K562 (cell line): ENCODE data around the gene C1orf56. TPM values are rescaled to one million over a fixed set of nuclear protein-coding genes. Genes with fewer than 3 reads are reported as not detected.

Source experiments
- ATAC-seq: fragments of 200-7000 bp; cut with Tn5 transposase; 3 replicates; pipeline ENCODE4 v1.9.1; 2020; ENCODE audit warnings: moderate library complexity
- BruUV-seq: library from RNA; stranded (reverse); fragments of 400-500 nt; replicated peaks from 2 replicates; lab custom pipeline; 2021; lab: Mats Ljungman, UMichigan
- CTCF ChIA-PET: fragments of 300-600 bp; formaldehyde crosslinking; extraction: SDS; loops from one replicate; lab custom pipeline; 2021; ENCODE audit warnings: low intra/inter-chr PET ratio; lab: Yijun Ruan, JAX
- POLR2A ChIA-PET: fragments of 300-600, 350-650 bp; sonication (Branson Sonifier 250); formaldehyde crosslinking; extraction: SDS; loops from one replicate; lab custom pipeline; 2021; ENCODE audit warnings: antibody characterized with exemption, inconsistent platforms; lab: Yijun Ruan, JAX
- DNase-seq, 4 experiments: peaks; one replicate each; pipeline versions ENCODE4 v3.0.0 to v3.0.0-alpha.2; 2011 to 2018; ENCODE audit warnings: low spot score in 3 of 4, mixed read lengths in 3 of 4; ENCODE audit errors: extremely low read depth in 1 of 4
- FAIRE-seq: peaks from 2 replicates; lab custom pipeline; 2011; peaks lifted over from hg19 to GRCh38; lab: Jason Lieb, UNC
- H2AFZ ChIP-seq: 2 replicates; pipeline ENCODE4 v1.6.0; 2011; ENCODE audit warnings: low read depth, low read length, control low read depth, inconsistent platforms
- H3K27ac ChIP-seq: fragments of 200-600 bp; 3 replicates; pipeline ENCODE4 v1.8.0; 2011; ENCODE audit warnings: low read depth, mild to moderate bottlenecking, control low read depth, inconsistent platforms, low read length, moderate library complexity, mixed read lengths; ENCODE audit errors: extremely low read depth
- H3K27me3 ChIP-seq, 2 experiments: fragments of 300-600 bp in 1 of 2; 2 replicates in 1 of 2; 3 replicates in 1 of 2; pipeline versions ENCODE4 v1.6.0 to v1.8.0; 2011; ENCODE audit warnings: inconsistent platforms in 2 of 2, low read length in 2 of 2, mild to moderate bottlenecking in 1 of 2, mixed read lengths in 1 of 2, moderate library complexity in 1 of 2; ENCODE audit not compliant: control insufficient read depth in 2 of 2, insufficient read depth in 2 of 2
- H3K36me3 ChIP-seq: fragments of 300-600 bp; 3 replicates; pipeline ENCODE4 v1.8.0; 2011; ENCODE audit warnings: mild to moderate bottlenecking, low read length, inconsistent platforms; ENCODE audit not compliant: control insufficient read depth, insufficient read depth
- H3K4me1 ChIP-seq, 2 experiments: fragments of 200-600 bp in 1 of 2; replicated peaks in 1 of 2; 2 replicates in 1 of 2; 3 replicates in 1 of 2; pipeline versions ENCODE4 v1.5.1 to v1.8.0; 2011; ENCODE audit warnings: inconsistent platforms in 2 of 2, low read length in 2 of 2, mild to moderate bottlenecking in 1 of 2, mixed read lengths in 1 of 2, moderate library complexity in 1 of 2; ENCODE audit not compliant: control insufficient read depth in 2 of 2, insufficient read depth in 2 of 2
- H3K4me2 ChIP-seq: 2 replicates; pipeline ENCODE4 v1.6.1; 2011; ENCODE audit warnings: low read length, control low read depth, inconsistent platforms, mixed read lengths; ENCODE audit not compliant: insufficient read depth
- H3K4me3 ChIP-seq: fragments of 200-600 bp; sonication (generic), shearing (Covaris generic); 2 replicates; pipeline ENCODE4 v1.5.1; 2016; ENCODE audit warnings: control low read depth, inconsistent platforms
- H3K79me2 ChIP-seq: fragments of 200-600 bp; 3 replicates; pipeline ENCODE4 v1.8.0; 2011; ENCODE audit warnings: low read length, inconsistent platforms; ENCODE audit not compliant: control insufficient read depth, insufficient read depth
- H3K9ac ChIP-seq, 2 experiments: 2 replicates each; pipeline versions ENCODE4 v1.6.0 to v1.6.1; 2011; ENCODE audit warnings: low read depth in 2 of 2, low read length in 2 of 2, control low read depth in 1 of 2, inconsistent platforms in 1 of 2, mild to moderate bottlenecking in 1 of 2, mixed read lengths in 1 of 2; ENCODE audit not compliant: insufficient read depth in 1 of 2
- H3K9me1 ChIP-seq: one replicate; pipeline ENCODE4 v1.6.0; 2011; ENCODE audit warnings: inconsistent platforms, mild to moderate bottlenecking, low read length, moderate library complexity; ENCODE audit not compliant: control insufficient read depth, insufficient read depth
- H3K9me3 ChIP-seq: replicated peaks from 2 replicates; pipeline ENCODE4 v1.5.1; 2011; ENCODE audit warnings: low read depth, low read length, inconsistent platforms; ENCODE audit not compliant: control insufficient read depth, insufficient read depth
- H4K20me1 ChIP-seq: replicated peaks from 2 replicates; pipeline ENCODE4 v1.6.1; 2011; ENCODE audit warnings: low read length, inconsistent platforms, mixed read lengths; ENCODE audit not compliant: control insufficient read depth, insufficient read depth
- FOXK1 ChIP-seq: sonication (generic); formaldehyde crosslinking; IDR thresholded peaks from 2 replicates; pipeline ENCODE4 v1.8.0; 2022; ENCODE audit warnings: missing genetic modification reagents, mild to moderate bottlenecking, borderline replicate concordance
- HDAC2 ChIP-seq: fragments of 450-650 bp; IDR thresholded peaks from 2 replicates; pipeline ENCODE4 v1.6.1; 2016; ENCODE audit warnings: mild to moderate bottlenecking
- KAT7 ChIP-seq: sonication (generic); formaldehyde crosslinking; IDR thresholded peaks from 2 replicates; pipeline ENCODE4 v1.8.0; 2022; ENCODE audit warnings: missing genetic modification reagents, mild to moderate bottlenecking, borderline replicate concordance
- MAZ ChIP-seq, 2 experiments: fragments of 450-650 bp in 1 of 2; sonication (generic) in 1 of 2; formaldehyde crosslinking; IDR thresholded peaks in 1 of 2; conservative IDR thresholded peaks in 1 of 2; 2 replicates each; pipeline versions ENCODE4 v1.4.0 to v1.5.0; 2020; ENCODE audit warnings: mild to moderate bottlenecking in 1 of 2, missing genetic modification reagents in 1 of 2
- WGBS: fragments of 100-300 bp; shearing (Covaris generic); methylation state at CpG from one replicate; pipeline ENCODE4 v1.1.6; 2016; ENCODE audit warnings: low coverage, mixed read lengths; ENCODE audit not compliant: insufficient coverage; ENCODE audit errors: missing lambda C conversion rate; 5-methylcytosine and 5-hydroxymethylcytosine counted together
- in situ Hi-C: fragments of 300-500 bp; cut with MboI; formaldehyde crosslinking; loops from 4 replicates; pipeline ENCODE4 v1.15.0; 2018; ENCODE audit warnings: inconsistent platforms, mixed read lengths
- intact Hi-C: fragments of 100-400 bp; cut with micrococcal nuclease; formaldehyde crosslinking; loops from 2 replicates; pipeline ENCODE4 v1.14.2; 2022
- polyA plus RNA-seq, 8 experiments: library from polyadenylated mRNA; depleted of rRNA in 4 of 8; stranded (reverse) in 5 of 8; unstranded in 3 of 8; fragments of >200 nt; fragmentation: Nextera tagmentation in 2 of 8; fragmentation: Illumina TruSeq in 1 of 8; extraction: Ambion mirVana in 2 of 8; extraction: Trizol in 1 of 8; gene quantifications; 2 replicates each; pipeline versions ENCODE4 v1.2.1 to v1.2.3, GENCODE V29; 2011 to 2014; ENCODE audit warnings: inconsistent platforms in 1 of 8, missing spikeins in 1 of 8
- total RNA-seq, 7 experiments: library from RNA; depleted of rRNA in 6 of 7; stranded (reverse); fragments of >200 nt in 6 of 7; fragmentation: Illumina TruSeq in 2 of 7; extraction: Trizol in 2 of 7; gene quantifications; 2 replicates each; pipeline versions ENCODE4 v1.2.1 to v1.2.3, GENCODE V29; 2011 to 2021; ENCODE audit warnings: low replicate concordance in 1 of 7
- TF ChIP-seq, protein P1 (sequence below): sonication (generic); formaldehyde crosslinking; IDR thresholded peaks from 2 replicates; pipeline ENCODE4 v1.9.0; 2022; ENCODE audit warnings: mild to moderate bottlenecking, missing genetic modification reagents
- TF ChIP-seq, protein P2 (sequence below): sonication (generic); formaldehyde crosslinking; IDR thresholded peaks from 2 replicates; pipeline ENCODE4 v1.8.1; 2023; ENCODE audit warnings: mild to moderate bottlenecking, missing genetic modification reagents, moderate library complexity
- TF ChIP-seq, protein P3 (sequence below), 2 experiments: fragments of 450-650 bp; IDR thresholded peaks; 2 replicates each; pipeline ENCODE4 v1.6.1; 2018; ENCODE audit warnings: mild to moderate bottlenecking in 2 of 2, low read depth in 1 of 2; ENCODE audit not compliant: partially characterized antibody in 2 of 2
- TF ChIP-seq, protein P4 (sequence below): sonication (generic); formaldehyde crosslinking; IDR thresholded peaks from 2 replicates; pipeline ENCODE4 v1.8.1; 2023; ENCODE audit warnings: mild to moderate bottlenecking, missing genetic modification reagents
- TF ChIP-seq, protein P5 (sequence below): sonication (generic); IDR thresholded peaks from 2 replicates; pipeline ENCODE4 v1.6.1; 2016
- TF ChIP-seq, protein P6 (sequence below): IDR thresholded peaks from 2 replicates; pipeline ENCODE4 v1.6.1; 2016; ENCODE audit warnings: missing genetic modification characterization, missing compliant biosample characterization

The C1orf56 gene
- total and polyA plus RNA-seq, 9 of the 15 experiments (the other 6 are each of a cell fraction or from before 2014, with no cell fraction given): 0.18 to 15.7 (median 1.1) TPM

DNA sequence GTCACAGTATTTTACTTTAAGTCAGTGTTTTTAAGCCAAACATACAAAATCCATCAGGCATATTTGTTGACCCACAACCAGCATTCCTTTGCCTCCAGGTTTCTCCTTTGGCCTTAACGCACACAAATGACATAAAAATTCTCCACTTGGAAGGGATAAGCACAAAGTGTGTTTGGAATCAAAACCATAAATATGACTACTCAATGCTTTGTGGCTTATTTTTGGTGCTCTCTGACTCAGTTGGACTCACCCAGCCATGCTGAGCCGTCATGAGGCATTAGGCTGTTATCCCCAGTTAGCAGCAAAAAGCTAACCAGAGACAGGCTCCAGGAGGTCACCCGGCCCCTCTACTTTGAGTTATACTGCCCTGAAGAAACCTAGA lies 38.4 kb upstream of the C1orf56 start:
- ChIA-PET CTCF (no interaction called here), POLR2A (interaction anchor here (0.6 to 1.2 kb wide), 4 partner anchors 23 to 381 kb away, joined by 3 to 4 read pairs (median 3); partner anchors contain the start of gene GABPB2)
- in situ Hi-C loops: no loop called here
- no TSS peak for BruUV-seq
- FAIRE-seq (no peak), DNase-seq (peak in 1 of 4 experiments; percentile 55), ATAC-seq (peak; percentile 31; the same call in 2 of the 3 replicates)
- Histone ChIP-seq H3K4me1 (peaks cover 44 to 52% of the 10 kb centered on the region in 2 experiments), H3K27ac (peak overlapping the region; percentile 92), H3K9me1 (no peaks in the 10 kb centered on the region), H2AFZ (peak overlapping the region; percentile 96), H3K4me2 (peak overlapping the region; percentile 100), H3K79me2 (peaks cover 50% of the 10 kb centered on the region), H3K9ac (peak overlapping the region; percentile 88 to 95), H3K9me3 (no peaks in the 10 kb centered on the region), H3K4me3 (peak overlapping the region; percentile 87), H3K27me3 (no peaks in the 10 kb centered on the region), H3K36me3 (peaks cover 13% of the 10 kb centered on the region; the same call in 2 of the 3 replicates), H4K20me1 (no peaks in the 10 kb centered on the region)
- 0% methylated on average over 3 of the region's 3 CpGs for WGBS
- intact Hi-C loops: loop anchor here (5.0 kb wide), 2 partner anchors 48 to 63 kb away; partner anchors contain the start of genes CDC42SE1 and GABPB2
- TF ChIP-seq HDAC2 (no peak), MAZ (CRISPR knock-in tag; conservative IDR thresholded peaks at IDR 0.05 in 1 of 2, IDR thresholded peaks at IDR 0.05 in 1 of 2) (0 out of 4 replicates have a peak, but pooled peaks of 1 of the 2 experiments have one; percentile 12), FOXK1 (CRISPR knock-in tag) (no peak), KAT7 (CRISPR knock-in tag) (0 out of 2 replicates have a peak, but pooled peaks have one; percentile 31)
- TF ChIP-seq, protein P1, sequence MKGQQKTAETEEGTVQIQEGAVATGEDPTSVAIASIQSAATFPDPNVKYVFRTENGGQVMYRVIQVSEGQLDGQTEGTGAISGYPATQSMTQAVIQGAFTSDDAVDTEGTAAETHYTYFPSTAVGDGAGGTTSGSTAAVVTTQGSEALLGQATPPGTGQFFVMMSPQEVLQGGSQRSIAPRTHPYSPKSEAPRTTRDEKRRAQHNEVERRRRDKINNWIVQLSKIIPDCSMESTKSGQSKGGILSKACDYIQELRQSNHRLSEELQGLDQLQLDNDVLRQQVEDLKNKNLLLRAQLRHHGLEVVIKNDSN (CRISPR knock-in tag): no peak
- TF ChIP-seq, protein P2, sequence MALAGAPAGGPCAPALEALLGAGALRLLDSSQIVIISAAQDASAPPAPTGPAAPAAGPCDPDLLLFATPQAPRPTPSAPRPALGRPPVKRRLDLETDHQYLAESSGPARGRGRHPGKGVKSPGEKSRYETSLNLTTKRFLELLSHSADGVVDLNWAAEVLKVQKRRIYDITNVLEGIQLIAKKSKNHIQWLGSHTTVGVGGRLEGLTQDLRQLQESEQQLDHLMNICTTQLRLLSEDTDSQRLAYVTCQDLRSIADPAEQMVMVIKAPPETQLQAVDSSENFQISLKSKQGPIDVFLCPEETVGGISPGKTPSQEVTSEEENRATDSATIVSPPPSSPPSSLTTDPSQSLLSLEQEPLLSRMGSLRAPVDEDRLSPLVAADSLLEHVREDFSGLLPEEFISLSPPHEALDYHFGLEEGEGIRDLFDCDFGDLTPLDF (CRISPR knock-in tag): 0 out of 2 replicates have a peak, but pooled peaks have one; percentile 17
- TF ChIP-seq, protein P3, sequence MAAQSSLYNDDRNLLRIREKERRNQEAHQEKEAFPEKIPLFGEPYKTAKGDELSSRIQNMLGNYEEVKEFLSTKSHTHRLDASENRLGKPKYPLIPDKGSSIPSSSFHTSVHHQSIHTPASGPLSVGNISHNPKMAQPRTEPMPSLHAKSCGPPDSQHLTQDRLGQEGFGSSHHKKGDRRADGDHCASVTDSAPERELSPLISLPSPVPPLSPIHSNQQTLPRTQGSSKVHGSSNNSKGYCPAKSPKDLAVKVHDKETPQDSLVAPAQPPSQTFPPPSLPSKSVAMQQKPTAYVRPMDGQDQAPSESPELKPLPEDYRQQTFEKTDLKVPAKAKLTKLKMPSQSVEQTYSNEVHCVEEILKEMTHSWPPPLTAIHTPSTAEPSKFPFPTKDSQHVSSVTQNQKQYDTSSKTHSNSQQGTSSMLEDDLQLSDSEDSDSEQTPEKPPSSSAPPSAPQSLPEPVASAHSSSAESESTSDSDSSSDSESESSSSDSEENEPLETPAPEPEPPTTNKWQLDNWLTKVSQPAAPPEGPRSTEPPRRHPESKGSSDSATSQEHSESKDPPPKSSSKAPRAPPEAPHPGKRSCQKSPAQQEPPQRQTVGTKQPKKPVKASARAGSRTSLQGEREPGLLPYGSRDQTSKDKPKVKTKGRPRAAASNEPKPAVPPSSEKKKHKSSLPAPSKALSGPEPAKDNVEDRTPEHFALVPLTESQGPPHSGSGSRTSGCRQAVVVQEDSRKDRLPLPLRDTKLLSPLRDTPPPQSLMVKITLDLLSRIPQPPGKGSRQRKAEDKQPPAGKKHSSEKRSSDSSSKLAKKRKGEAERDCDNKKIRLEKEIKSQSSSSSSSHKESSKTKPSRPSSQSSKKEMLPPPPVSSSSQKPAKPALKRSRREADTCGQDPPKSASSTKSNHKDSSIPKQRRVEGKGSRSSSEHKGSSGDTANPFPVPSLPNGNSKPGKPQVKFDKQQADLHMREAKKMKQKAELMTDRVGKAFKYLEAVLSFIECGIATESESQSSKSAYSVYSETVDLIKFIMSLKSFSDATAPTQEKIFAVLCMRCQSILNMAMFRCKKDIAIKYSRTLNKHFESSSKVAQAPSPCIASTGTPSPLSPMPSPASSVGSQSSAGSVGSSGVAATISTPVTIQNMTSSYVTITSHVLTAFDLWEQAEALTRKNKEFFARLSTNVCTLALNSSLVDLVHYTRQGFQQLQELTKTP (IDR thresholded peaks at IDR 0.05; ENCODE audit: low read depth in 1 of 2, partially characterized antibody in 2 of 2): peak in 1 of 2 experiments; percentile 7
- TF ChIP-seq, protein P4, sequence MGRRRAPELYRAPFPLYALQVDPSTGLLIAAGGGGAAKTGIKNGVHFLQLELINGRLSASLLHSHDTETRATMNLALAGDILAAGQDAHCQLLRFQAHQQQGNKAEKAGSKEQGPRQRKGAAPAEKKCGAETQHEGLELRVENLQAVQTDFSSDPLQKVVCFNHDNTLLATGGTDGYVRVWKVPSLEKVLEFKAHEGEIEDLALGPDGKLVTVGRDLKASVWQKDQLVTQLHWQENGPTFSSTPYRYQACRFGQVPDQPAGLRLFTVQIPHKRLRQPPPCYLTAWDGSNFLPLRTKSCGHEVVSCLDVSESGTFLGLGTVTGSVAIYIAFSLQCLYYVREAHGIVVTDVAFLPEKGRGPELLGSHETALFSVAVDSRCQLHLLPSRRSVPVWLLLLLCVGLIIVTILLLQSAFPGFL (CRISPR knock-in tag): 0 out of 2 replicates have a peak, but pooled peaks have one; percentile 68
- TF ChIP-seq, protein P5, sequence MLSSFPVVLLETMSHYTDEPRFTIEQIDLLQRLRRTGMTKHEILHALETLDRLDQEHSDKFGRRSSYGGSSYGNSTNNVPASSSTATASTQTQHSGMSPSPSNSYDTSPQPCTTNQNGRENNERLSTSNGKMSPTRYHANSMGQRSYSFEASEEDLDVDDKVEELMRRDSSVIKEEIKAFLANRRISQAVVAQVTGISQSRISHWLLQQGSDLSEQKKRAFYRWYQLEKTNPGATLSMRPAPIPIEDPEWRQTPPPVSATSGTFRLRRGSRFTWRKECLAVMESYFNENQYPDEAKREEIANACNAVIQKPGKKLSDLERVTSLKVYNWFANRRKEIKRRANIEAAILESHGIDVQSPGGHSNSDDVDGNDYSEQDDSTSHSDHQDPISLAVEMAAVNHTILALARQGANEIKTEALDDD: peak; percentile 66; the same call in 1 of the 2 replicates
- TF ChIP-seq, protein P6, sequence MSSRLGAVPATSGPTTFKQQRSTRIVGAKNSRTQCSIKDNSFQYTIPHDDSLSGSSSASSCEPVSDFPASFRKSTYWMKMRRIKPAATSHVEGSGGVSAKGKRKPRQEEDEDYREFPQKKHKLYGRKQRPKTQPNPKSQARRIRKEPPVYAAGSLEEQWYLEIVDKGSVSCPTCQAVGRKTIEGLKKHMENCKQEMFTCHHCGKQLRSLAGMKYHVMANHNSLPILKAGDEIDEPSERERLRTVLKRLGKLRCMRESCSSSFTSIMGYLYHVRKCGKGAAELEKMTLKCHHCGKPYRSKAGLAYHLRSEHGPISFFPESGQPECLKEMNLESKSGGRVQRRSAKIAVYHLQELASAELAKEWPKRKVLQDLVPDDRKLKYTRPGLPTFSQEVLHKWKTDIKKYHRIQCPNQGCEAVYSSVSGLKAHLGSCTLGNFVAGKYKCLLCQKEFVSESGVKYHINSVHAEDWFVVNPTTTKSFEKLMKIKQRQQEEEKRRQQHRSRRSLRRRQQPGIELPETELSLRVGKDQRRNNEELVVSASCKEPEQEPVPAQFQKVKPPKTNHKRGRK: no peak
